DOHH2 (cell line): ENCODE data around the gene SPINT4.
"Not testable (repeated sequence)": the region's sequence is repeated elsewhere in the genome, so short reads cannot be mapped to it uniquely, and the experiment has no call there.

Experiments
- H3F3A ChIP-seq: fragments of 200-600 bp; sonication (generic), shearing (Covaris generic); 2 replicates; pipeline ENCODE4 v1.6.0; 2016; ENCODE audit warnings: antibody characterized with exemption, mild to moderate bottlenecking; ENCODE audit not compliant: control insufficient read depth, insufficient read depth
- H3K27ac ChIP-seq: fragments of 200-600 bp; sonication (generic); 2 replicates; pipeline ENCODE4 v1.5.1; 2014; ENCODE audit warnings: low read depth, mild to moderate bottlenecking, low read length, moderate library complexity
- H3K27me3 ChIP-seq: fragments of 200-600 bp; sonication (generic); 2 replicates; pipeline ENCODE4 v1.6.1; 2014; ENCODE audit warnings: mild to moderate bottlenecking, low read length, mixed read lengths; ENCODE audit not compliant: control insufficient read depth
- H3K36me3 ChIP-seq: fragments of 200-600 bp; sonication (generic); 2 replicates; pipeline ENCODE4 v1.6.1; 2014; ENCODE audit warnings: mild to moderate bottlenecking, low read length, moderate library complexity, mixed read lengths; ENCODE audit not compliant: control insufficient read depth
- H3K4me1 ChIP-seq: fragments of 200-600 bp; sonication (generic); 2 replicates; pipeline ENCODE4 v1.6.1; 2014; ENCODE audit warnings: mild to moderate bottlenecking, low read length, mixed read lengths; ENCODE audit not compliant: control insufficient read depth
- H3K4me2 ChIP-seq: fragments of 200-600 bp; sonication (generic); 2 replicates; pipeline ENCODE4 v1.6.0; 2014; ENCODE audit warnings: mild to moderate bottlenecking, low read length, moderate library complexity
- H3K4me3 ChIP-seq: fragments of 200-600 bp; sonication (generic); 2 replicates; pipeline ENCODE4 v1.5.1; 2014; ENCODE audit warnings: mild to moderate bottlenecking, low read length, mixed read lengths
- H3K79me2 ChIP-seq: fragments of 200-600 bp; sonication (generic); 2 replicates; pipeline ENCODE4 v1.6.1; 2014; ENCODE audit warnings: mild to moderate bottlenecking, low read length, mixed read lengths; ENCODE audit not compliant: control insufficient read depth
- H3K9me2 ChIP-seq: fragments of 200-600 bp; sonication (generic); replicated peaks from 2 replicates; pipeline ENCODE4 v1.6.1; 2014; ENCODE audit warnings: mild to moderate bottlenecking, low read length, mixed read lengths; ENCODE audit not compliant: control insufficient read depth
- H3K9me3 ChIP-seq: fragments of 200-600 bp; sonication (generic); 2 replicates; pipeline ENCODE4 v1.6.1; 2014; ENCODE audit warnings: antibody characterized with exemption, low read length, mixed read lengths; ENCODE audit not compliant: control insufficient read depth, insufficient read depth
- H4K20me1 ChIP-seq: fragments of 200-600 bp; sonication (generic); 2 replicates; pipeline ENCODE4 v1.6.0; 2014; ENCODE audit warnings: low read depth, mild to moderate bottlenecking, antibody characterized with exemption, low read length, moderate library complexity; ENCODE audit not compliant: control insufficient read depth, insufficient read depth
- CTCF ChIP-seq: fragments of 200-600 bp; sonication (generic); IDR thresholded peaks from one replicate; pipeline ENCODE4 v1.5.1; 2014; ENCODE audit warnings: antibody characterized with exemption, mild to moderate bottlenecking, low read depth, low read length; ENCODE audit not compliant: poor library complexity, severe bottlenecking
- EZH2phosphoT487 ChIP-seq: fragments of 200-600 bp; sonication (generic); IDR thresholded peaks from 2 replicates; pipeline ENCODE4 v1.6.1; 2017; ENCODE audit warnings: borderline replicate concordance, mild to moderate bottlenecking, antibody characterized with exemption, low read length, moderate library complexity, mixed read lengths

The SPINT4 gene

DNA sequence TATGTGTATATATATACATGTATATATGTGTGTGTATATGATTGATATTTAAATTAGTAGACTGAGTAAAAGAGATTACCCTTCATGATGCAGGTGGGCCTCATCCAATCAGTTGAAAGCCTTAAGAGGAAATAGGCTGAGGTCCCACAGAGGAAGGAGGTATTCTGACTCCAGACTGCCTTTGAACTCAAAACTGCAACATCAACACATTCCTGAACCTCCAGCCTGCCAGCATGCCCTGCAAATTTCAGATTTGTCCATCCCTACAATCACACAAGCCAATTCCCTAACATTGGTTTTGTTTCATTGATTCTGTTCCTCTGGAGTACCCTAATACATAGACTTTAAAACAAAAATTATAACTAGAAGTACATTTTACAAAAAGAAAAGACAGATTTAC, 22.9 kb downstream of the SPINT4 start:
- peaks cover 13% of the 10 kb centered on the region for H3K27me3 ChIP-seq
- no peak overlapping the region for H3K27ac ChIP-seq
- H3F3A ChIP-seq: no peaks in the 10 kb centered on the region
- TF ChIP-seq CTCF: no peak
- no peak for TF ChIP-seq EZH2phosphoT487
- H3K9me2 ChIP-seq: no peaks in the 10 kb centered on the region
- H4K20me1 ChIP-seq: no peaks in the 10 kb centered on the region
- no peak overlapping the region for H3K4me3 ChIP-seq
- no peaks in the 10 kb centered on the region for H3K36me3 ChIP-seq
- no peak overlapping the region for H3K4me2 ChIP-seq
- no peaks in the 10 kb centered on the region for H3K9me3 ChIP-seq
- H3K79me2 ChIP-seq: no peaks in the 10 kb centered on the region
- H3K4me1 ChIP-seq: no peaks in the 10 kb centered on the region

GRCh38 chr20:45751721-45752120, 29.6 kb downstream of the SPINT4 start:
- Histone ChIP-seq H3K4me3 (no peak overlapping the region), H3K27me3 (peaks cover 26% of the 10 kb centered on the region), H3K9me3 (no peaks in the 10 kb centered on the region), H3K4me2 (no peak overlapping the region), H3K79me2 (no peaks in the 10 kb centered on the region), H3F3A (no peaks in the 10 kb centered on the region), H3K27ac (no peak overlapping the region), H3K9me2 (no peaks in the 10 kb centered on the region), H3K36me3 (no peaks in the 10 kb centered on the region), H3K4me1 (no peaks in the 10 kb centered on the region), H4K20me1 (no peaks in the 10 kb centered on the region)
- no peak for TF ChIP-seq CTCF

- TF ChIP-seq EZH2phosphoT487 (no peak), CTCF (no peak)
- no peaks in the 10 kb centered on the region for H4K20me1 ChIP-seq
- no peaks in the 10 kb centered on the region for H3K79me2 ChIP-seq
- no peaks in the 10 kb centered on the region for H3F3A ChIP-seq
- H3K4me2 ChIP-seq: no peak overlapping the region
- H3K36me3 ChIP-seq: no peaks in the 10 kb centered on the region
- H3K27ac ChIP-seq: no peak overlapping the region
- H3K4me1 ChIP-seq: no peaks in the 10 kb centered on the region
- H3K4me3 ChIP-seq: no peak overlapping the region
- H3K27me3 ChIP-seq: peaks cover 24% of the 10 kb centered on the region
- no peaks in the 10 kb centered on the region for H3K9me2 ChIP-seq
- no peaks in the 10 kb centered on the region for H3K9me3 ChIP-seq
These were observed 30.6 kb downstream of the SPINT4 start for GRCh38 chr20:45752746-45753145.

DNA sequence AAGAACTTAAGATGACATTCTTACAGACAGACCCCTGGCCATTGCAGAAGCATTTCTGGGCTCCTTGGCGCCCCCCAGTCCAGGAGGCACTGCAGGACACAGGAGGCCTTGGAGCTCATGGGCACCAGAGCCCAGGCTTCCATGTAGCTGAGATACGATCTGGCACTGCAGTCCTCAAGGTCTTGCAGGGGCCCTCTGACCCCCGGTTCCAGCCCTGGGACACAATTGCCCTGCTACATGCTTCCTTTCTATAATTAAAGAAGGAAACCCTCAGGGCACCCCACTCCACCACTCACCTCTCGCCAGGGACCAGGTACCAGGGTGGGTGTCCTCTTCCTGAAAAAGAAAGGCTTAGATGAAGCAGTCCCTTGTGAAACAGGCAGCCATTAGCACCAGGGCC, 35.9 kb downstream of the SPINT4 start:
- no peaks in the 10 kb centered on the region for H3K9me3 ChIP-seq

DNA sequence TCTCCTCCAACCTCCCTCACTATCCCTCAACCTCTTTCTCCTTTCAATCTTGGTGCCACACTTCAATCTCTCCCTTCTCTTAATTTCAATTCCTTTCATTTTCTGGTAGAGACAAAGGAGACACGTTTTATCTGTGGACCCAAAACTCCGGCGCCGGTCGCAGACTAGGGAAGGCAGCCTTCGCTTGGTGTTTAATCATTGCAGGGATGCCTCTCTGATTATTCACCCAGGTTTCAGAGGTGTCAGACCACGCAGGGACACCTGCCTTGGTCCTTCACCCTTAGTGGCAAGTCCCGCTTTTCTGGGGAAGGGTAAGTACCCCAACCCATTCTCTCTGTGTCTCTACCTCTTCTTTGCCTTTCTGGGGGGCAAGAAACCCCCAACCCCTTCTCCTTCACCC, 37.8 kb downstream of the SPINT4 start:
- H3K27ac ChIP-seq, H3K4me3 ChIP-seq, H3K79me2 ChIP-seq, H3K9me3 ChIP-seq, H3K27me3 ChIP-seq, H3K9me2 ChIP-seq, H3K36me3 ChIP-seq, H3F3A ChIP-seq, H3K4me1 ChIP-seq, H4K20me1 ChIP-seq, H3K4me2 ChIP-seq: not testable (repeated sequence)

More for the DNA sequence above, 35.9 kb downstream of the SPINT4 start:
- Histone ChIP-seq H3K27ac (no peak overlapping the region), H3K79me2 (no peaks in the 10 kb centered on the region), H3K9me2 (no peaks in the 10 kb centered on the region), H3K4me1 (no peaks in the 10 kb centered on the region), H3K4me3 (no peak overlapping the region), H3F3A (no peaks in the 10 kb centered on the region), H4K20me1 (no peaks in the 10 kb centered on the region), H3K36me3 (no peaks in the 10 kb centered on the region), H3K27me3 (no peaks in the 10 kb centered on the region), H3K4me2 (no peak overlapping the region)
- TF ChIP-seq EZH2phosphoT487 (no peak), CTCF (no peak)
